HepG2 (cell line): ENCODE measurements around the gene PELI2. TPM values are rescaled to one million over a fixed set of nuclear protein-coding genes. Genes with fewer than 3 reads are reported as not detected.

Source experiments
- ATAC-seq: fragments of 200-7000 bp; cut with Tn5 transposase; 3 replicates; pipeline ENCODE4 v1.9.1; 2020; ENCODE audit warnings: mild to moderate bottlenecking, moderate library complexity
- BruUV-seq: library from RNA; stranded (reverse); fragments of 400-500 nt; replicated peaks from 2 replicates; lab custom pipeline; 2021; lab: Mats Ljungman, UMichigan
- CTCF ChIA-PET: fragments of 300-600 bp; formaldehyde crosslinking; extraction: SDS; loops from one replicate; lab custom pipeline; 2021; ENCODE audit warnings: low total read pairs, inconsistent platforms, low intra/inter-chr PET ratio; lab: Yijun Ruan, JAX
- POLR2A ChIA-PET: fragments of 350-600 bp; sonication (Branson Sonifier 250); formaldehyde crosslinking; loops from one replicate; lab custom pipeline; 2020; ENCODE audit warnings: antibody characterized with exemption, inconsistent platforms; lab: Yijun Ruan, JAX
- DNase-seq: peaks from one replicate; pipeline ENCODE4 v3.0.0-alpha.2; 2015; ENCODE audit warnings: low spot score
- FAIRE-seq: peaks from 3 replicates; lab custom pipeline; 2011; peaks lifted over from hg19 to GRCh38; lab: Jason Lieb, UNC
- H2AFZ ChIP-seq: one replicate; pipeline ENCODE4 v1.6.1; 2011; ENCODE audit warnings: low read length, inconsistent platforms
- H3K27ac ChIP-seq: fragments of 300-600 bp; 3 replicates; pipeline ENCODE4 v1.8.0; 2011; ENCODE audit warnings: mixed run types, mild to moderate bottlenecking, mixed read lengths, low read length, inconsistent platforms; ENCODE audit not compliant: insufficient read depth; ENCODE audit errors: extremely low read length
- H3K27me3 ChIP-seq, 2 experiments: fragments of 200-600 bp in 1 of 2; 2 replicates in 1 of 2; 3 replicates in 1 of 2; pipeline versions ENCODE4 v1.6.0 to v1.8.0; 2011; ENCODE audit warnings: low read length in 2 of 2, mild to moderate bottlenecking in 2 of 2, moderate library complexity in 2 of 2, inconsistent platforms in 1 of 2; ENCODE audit not compliant: insufficient read depth in 2 of 2, control insufficient read depth in 1 of 2
- H3K36me3 ChIP-seq, 2 experiments: fragments of 200-600 bp in 1 of 2; replicated peaks in 1 of 2; 2 replicates in 1 of 2; 3 replicates in 1 of 2; pipeline versions ENCODE4 v1.5.1 to v1.8.0; 2011; ENCODE audit warnings: low read length in 2 of 2, inconsistent platforms in 1 of 2; ENCODE audit not compliant: insufficient read depth in 2 of 2, control insufficient read depth in 1 of 2
- H3K4me1 ChIP-seq: 2 replicates; pipeline ENCODE4 v1.5.1; 2012; ENCODE audit warnings: low read length, inconsistent platforms; ENCODE audit not compliant: insufficient read depth
- H3K4me2 ChIP-seq: 2 replicates; pipeline ENCODE4 v1.6.0; 2011; ENCODE audit warnings: low read depth, low read length, inconsistent platforms
- H3K4me3 ChIP-seq, 3 experiments: fragments of 200-600 bp in 1 of 3; sonication (generic), shearing (Covaris generic) in 1 of 3; replicated peaks in 1 of 3; 2 replicates each; pipeline ENCODE4 v1.5.1; 2011 to 2016; ENCODE audit warnings: low read length in 3 of 3, inconsistent platforms in 2 of 3, low read depth in 2 of 3, mild to moderate bottlenecking in 2 of 3, control low read depth in 1 of 3, mixed read lengths in 1 of 3; ENCODE audit not compliant: insufficient read depth in 1 of 3
- H3K79me2 ChIP-seq: one replicate; pipeline ENCODE4 v1.6.1; 2011; ENCODE audit warnings: low read length, inconsistent platforms; ENCODE audit not compliant: insufficient read depth
- H3K9ac ChIP-seq: 2 replicates; pipeline ENCODE4 v1.6.0; 2011; ENCODE audit warnings: mild to moderate bottlenecking, low read depth, low read length, inconsistent platforms; ENCODE audit not compliant: insufficient read depth
- H3K9me3 ChIP-seq: 2 replicates; pipeline ENCODE4 v1.5.1; 2012; ENCODE audit warnings: mild to moderate bottlenecking, low read length
- H4K20me1 ChIP-seq: 2 replicates; pipeline ENCODE4 v1.6.0; 2011; ENCODE audit warnings: inconsistent platforms, mild to moderate bottlenecking, low read length, moderate library complexity; ENCODE audit not compliant: insufficient read depth
- EP300 ChIP-seq, 3 experiments: sonication (generic) in 1 of 3; formaldehyde crosslinking in 1 of 3; IDR thresholded peaks; 2 replicates each; pipeline versions ENCODE4 v1.5.1 to v1.6.1; 2011 to 2020; ENCODE audit warnings: low read depth in 2 of 3, low read length in 2 of 3, borderline replicate concordance in 1 of 3, improper control_type of control experiment in 1 of 3, mild to moderate bottlenecking in 1 of 3, missing genetic modification reagents in 1 of 3, moderate library complexity in 1 of 3
- ESRRA ChIP-seq: sonication (generic); formaldehyde crosslinking; IDR thresholded peaks from 2 replicates; pipeline ENCODE4 v1.5.1; 2020; ENCODE audit warnings: mild to moderate bottlenecking, low read depth, missing genetic modification reagents
- JDP2 ChIP-seq: sonication (generic); formaldehyde crosslinking; IDR thresholded peaks from 2 replicates; pipeline ENCODE4 v1.8.1; 2022; ENCODE audit warnings: missing genetic modification reagents, borderline replicate concordance
- KAT2B ChIP-seq: fragments of 150-350 bp; IDR thresholded peaks from 2 replicates; pipeline ENCODE4 v1.6.1; 2014; ENCODE audit warnings: low read depth, low read length, borderline replicate concordance
- KAT8 ChIP-seq: IDR thresholded peaks from 2 replicates; pipeline ENCODE4 v1.6.1; 2016; ENCODE audit warnings: missing genetic modification reagents, missing compliant biosample characterization
- NR2F6 ChIP-seq, 2 experiments: IDR thresholded peaks; 2 replicates each; pipeline ENCODE4 v1.6.1; 2016; ENCODE audit warnings: antibody characterized with exemption in 1 of 2, mild to moderate bottlenecking in 1 of 2
- PBX2 ChIP-seq: IDR thresholded peaks from 2 replicates; pipeline ENCODE4 v1.6.1; 2016; ENCODE audit warnings: control low read depth
- SMC3 ChIP-seq: IDR thresholded peaks from 2 replicates; pipeline ENCODE4 v1.6.1; 2011; ENCODE audit warnings: low read length, improper control_type of control experiment
- ZBTB14 ChIP-seq: sonication (generic); formaldehyde crosslinking; IDR thresholded peaks from 2 replicates; pipeline ENCODE4 v1.4.0; 2020; ENCODE audit warnings: missing genetic modification reagents
- ZNF180 ChIP-seq: sonication (generic); formaldehyde crosslinking; IDR thresholded peaks from 2 replicates; pipeline ENCODE4 v1.4.0; 2020; ENCODE audit warnings: low read depth, missing genetic modification reagents, borderline replicate concordance
- ZNF326 ChIP-seq: sonication (generic); formaldehyde crosslinking; IDR thresholded peaks from 2 replicates; pipeline ENCODE4 v1.4.0; 2020; ENCODE audit warnings: missing genetic modification reagents, borderline replicate concordance
- ZNF331 ChIP-seq: sonication (generic); formaldehyde crosslinking; IDR thresholded peaks from 2 replicates; pipeline ENCODE4 v1.4.0; 2020; ENCODE audit warnings: missing genetic modification reagents
- ZNF33A ChIP-seq: sonication (generic); formaldehyde crosslinking; IDR thresholded peaks from 2 replicates; pipeline ENCODE4 v1.5.1; 2020; ENCODE audit warnings: missing genetic modification reagents, mild to moderate bottlenecking, moderate library complexity, borderline replicate concordance
- ZNF614 ChIP-seq: IDR thresholded peaks from 2 replicates; pipeline ENCODE4 v1.6.1; 2018; ENCODE audit warnings: missing biosample characterization, missing genetic modification reagents, inconsistent platforms, borderline replicate concordance
- WGBS: methylation state at CpG from one replicate; pipeline ENCODE4 v1.1.6; 2017; ENCODE audit warnings: low lambda C conversion rate; 5-methylcytosine and 5-hydroxymethylcytosine counted together
- in situ Hi-C: cut with HindIII; loops from 2 replicates; pipeline ENCODE4 v1.10.0; 2017; ENCODE audit warnings: low pct_unique_long_range_greater_than_20kb; ENCODE audit not compliant: extremely low pct_ligation_motif_present
- intact Hi-C: fragments of 100-400 bp; cut with micrococcal nuclease; formaldehyde crosslinking; loops from one replicate; pipeline ENCODE4 v1.10.0; 2022; ENCODE audit not compliant: unreplicated experiment
- polyA plus RNA-seq, 8 experiments: library from polyadenylated mRNA; depleted of rRNA in 3 of 8; stranded (reverse) in 7 of 8; unstranded in 1 of 8; fragments of >200 nt; fragmentation: Illumina TruSeq in 4 of 8; extraction: Trizol in 4 of 8; gene quantifications; 2 replicates each; pipeline versions ENCODE4 v1.2.1 to v1.2.3, GENCODE V29; 2011 to 2016; ENCODE audit warnings: low read depth in 4 of 8, missing spikeins in 1 of 8, mixed read lengths in 1 of 8; ENCODE audit not compliant: insufficient read depth in 1 of 8
- total RNA-seq, 5 experiments: library from RNA; depleted of rRNA; stranded (reverse); fragments of >200 nt; fragmentation: Illumina TruSeq; extraction: Trizol; gene quantifications; 2 replicates each; pipeline ENCODE4 v1.2.3, GENCODE V29; 2016; ENCODE audit warnings: low read depth in 1 of 5
- TF ChIP-seq, protein P1 (sequence below), 2 experiments: fragments of 450-650 bp in 1 of 2; sonication (generic) in 1 of 2; formaldehyde crosslinking; IDR thresholded peaks; 2 replicates each; pipeline versions ENCODE4 v1.5.0 to v1.8.0; 2020 to 2022; ENCODE audit warnings: mild to moderate bottlenecking in 1 of 2, missing genetic modification reagents in 1 of 2

The PELI2 gene
- total and polyA plus RNA-seq, 2 of the 13 experiments (the other 11 are each of a cell fraction or from before 2014, with no cell fraction given): 0.07 TPM; not detected in 1

GRCh38 chr14:56294128-56294527 is 175.9 kb downstream of the PELI2 start:
- POLR2A ChIA-PET: no interaction called here
- ATAC-seq (peak; percentile 66), FAIRE-seq (no peak), DNase-seq (no peak)
- in situ Hi-C loops (no loop called here), intact Hi-C loops (no loop called here)
- H3K9me3 ChIP-seq: no peaks in the 10 kb centered on the region
- no TSS peak for BruUV-seq
- H4K20me1 ChIP-seq: no peaks in the 10 kb centered on the region
- H3K9ac ChIP-seq: no peak overlapping the region
- no peak for TF ChIP-seq ZNF180
- no peak for TF ChIP-seq ZNF326 (CRISPR knock-in tag)
- TF ChIP-seq SMC3: no peak
- TF ChIP-seq KAT8 (CRISPR knock-in tag): no peak
- no peak for TF ChIP-seq ZNF614 (CRISPR knock-in tag)
- no peak for TF ChIP-seq ZBTB14 (CRISPR knock-in tag)
- H3K27ac ChIP-seq: no peak overlapping the region
- no peaks in the 10 kb centered on the region for H3K79me2 ChIP-seq
- H3K4me3 ChIP-seq: no peak overlapping the region
- H3K4me1 ChIP-seq: no peaks in the 10 kb centered on the region
- WGBS: 2% methylated on average over 5 of the region's 5 CpGs
- CTCF ChIA-PET: no interaction called here
- peaks cover 0 to 9% of the 10 kb centered on the region in 2 experiments; a peak in 1 of 5 replicates for H3K27me3 ChIP-seq
- H3K36me3 ChIP-seq: no peaks in the 10 kb centered on the region
- H2AFZ ChIP-seq: no peak overlapping the region
- no peak overlapping the region for H3K4me2 ChIP-seq

- WGBS: 0% methylated on average over 3 of the region's 3 CpGs
- no peaks in the 10 kb centered on the region for H3K9me3 ChIP-seq
- intact Hi-C loops: no loop called here
- CTCF ChIA-PET: no interaction called here
- FAIRE-seq: no peak
- H3K27me3 ChIP-seq: peaks cover 0 to 9% of the 10 kb centered on the region in 2 experiments; a peak in 1 of 5 replicates
- H3K9ac ChIP-seq: no peak overlapping the region
- no peak overlapping the region for H2AFZ ChIP-seq
- H4K20me1 ChIP-seq: no peaks in the 10 kb centered on the region
- POLR2A ChIA-PET: no interaction called here
- no peak for ATAC-seq
- H3K36me3 ChIP-seq: no peaks in the 10 kb centered on the region
- DNase-seq: no peak
- no peak overlapping the region for H3K27ac ChIP-seq
- no peaks in the 10 kb centered on the region for H3K79me2 ChIP-seq
- H3K4me1 ChIP-seq: no peaks in the 10 kb centered on the region
- no peak overlapping the region for H3K4me3 ChIP-seq
- BruUV-seq: no TSS peak
- in situ Hi-C loops: no loop called here
- no peak overlapping the region for H3K4me2 ChIP-seq
- no peak for TF ChIP-seq NR2F6 (IDR thresholded peaks at IDR 0.05)
- TF ChIP-seq NR2F6 (CRISPR knock-in tag; IDR thresholded peaks at IDR 0.05): no peak
- TF ChIP-seq KAT2B: no peak
- no peak for TF ChIP-seq JDP2 (CRISPR knock-in tag)
- no peak for TF ChIP-seq ESRRA (CRISPR knock-in tag)
- no peak for TF ChIP-seq EP300 (IDR thresholded peaks at IDR 0.05; ENCODE audit: low read depth in 2 of 2, low read length in 2 of 2)
- TF ChIP-seq EP300 (CRISPR knock-in tag; IDR thresholded peaks at IDR 0.05; ENCODE audit: borderline replicate concordance): no peak
- TF ChIP-seq ZNF331: no peak
- TF ChIP-seq PBX2 (CRISPR knock-in tag): no peak
- TF ChIP-seq ZNF33A (CRISPR knock-in tag): no peak
- TF ChIP-seq, protein P1, sequence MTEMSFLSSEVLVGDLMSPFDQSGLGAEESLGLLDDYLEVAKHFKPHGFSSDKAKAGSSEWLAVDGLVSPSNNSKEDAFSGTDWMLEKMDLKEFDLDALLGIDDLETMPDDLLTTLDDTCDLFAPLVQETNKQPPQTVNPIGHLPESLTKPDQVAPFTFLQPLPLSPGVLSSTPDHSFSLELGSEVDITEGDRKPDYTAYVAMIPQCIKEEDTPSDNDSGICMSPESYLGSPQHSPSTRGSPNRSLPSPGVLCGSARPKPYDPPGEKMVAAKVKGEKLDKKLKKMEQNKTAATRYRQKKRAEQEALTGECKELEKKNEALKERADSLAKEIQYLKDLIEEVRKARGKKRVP (CRISPR knock-in tag; IDR thresholded peaks at IDR 0.05): no peak
Measured at GRCh38 chr14:56295743-56296142, 177.5 kb downstream of the PELI2 start.
